ENCODE results near the gene IFFO2. TPM values are rescaled to one million over a fixed set of nuclear protein-coding genes. Genes with fewer than 3 reads are reported as not detected.
A peak's percentile ranks its signal among the peaks of the same experiment; 100 is the strongest.

The IFFO2 gene
- total RNA-seq, 1 donor from 2014 or later, result 6.8 TPM

DNA sequence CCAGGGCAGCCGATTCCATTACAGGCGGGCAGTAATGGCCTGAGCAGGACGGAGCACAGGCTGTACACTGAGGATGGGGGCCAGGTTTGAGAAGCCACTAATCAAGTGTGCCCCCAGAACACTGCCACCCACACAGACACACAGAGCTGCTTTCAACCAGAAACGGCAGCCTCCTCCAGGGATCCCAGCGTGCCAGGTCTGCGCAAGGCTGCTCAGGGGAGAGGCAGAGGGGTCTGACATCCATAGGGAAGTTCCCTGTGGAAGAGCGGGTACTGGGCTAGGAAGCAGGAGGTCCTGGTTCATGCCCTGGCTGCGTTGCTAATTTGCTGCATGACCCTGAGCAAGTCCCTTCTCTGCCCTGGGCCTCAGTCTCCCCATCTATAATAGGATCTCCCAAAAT lies 28.1 kb downstream of the IFFO2 start:
- H3K27ac Mint-ChIP-seq (ENCODE audit: unreplicated experiment), result peak overlapping the region; percentile 64
- H3K4me3 Mint-ChIP-seq (ENCODE audit: unreplicated experiment), result no peak overlapping the region
- H3K9me3 Mint-ChIP-seq (ENCODE audit: unreplicated experiment), result no peaks in the 10 kb centered on the region
- no peaks in the 10 kb centered on the region for H3K27me3 Mint-ChIP-seq (ENCODE audit: unreplicated experiment)
- no peaks in the 10 kb centered on the region for H3K36me3 Mint-ChIP-seq (ENCODE audit: unreplicated experiment)
- DNase-seq (ENCODE audit: extremely low spot score, unreplicated experiment), result no peak
- TF ChIP-seq CTCF (IDR thresholded peaks at IDR 0.05), result no peak
- peaks cover 52% of the 10 kb centered on the region for H3K4me1 Mint-ChIP-seq (ENCODE audit: unreplicated experiment)

GRCh38 chr1:18927654-18928272 lies 28.7 kb downstream of the IFFO2 start:
- no peak for DNase-seq (ENCODE audit: extremely low spot score, unreplicated experiment)
- H3K36me3 Mint-ChIP-seq (ENCODE audit: unreplicated experiment), result no peaks in the 10 kb centered on the region
- H3K4me3 Mint-ChIP-seq (ENCODE audit: unreplicated experiment), result no peak overlapping the region
- peaks cover 53% of the 10 kb centered on the region for H3K4me1 Mint-ChIP-seq (ENCODE audit: unreplicated experiment)
- no peak for TF ChIP-seq CTCF (IDR thresholded peaks at IDR 0.05)
- peak overlapping the region; percentile 64 for H3K27ac Mint-ChIP-seq (ENCODE audit: unreplicated experiment)
- no peaks in the 10 kb centered on the region for H3K27me3 Mint-ChIP-seq (ENCODE audit: unreplicated experiment)
- H3K9me3 Mint-ChIP-seq (ENCODE audit: unreplicated experiment), result no peaks in the 10 kb centered on the region

DNA sequence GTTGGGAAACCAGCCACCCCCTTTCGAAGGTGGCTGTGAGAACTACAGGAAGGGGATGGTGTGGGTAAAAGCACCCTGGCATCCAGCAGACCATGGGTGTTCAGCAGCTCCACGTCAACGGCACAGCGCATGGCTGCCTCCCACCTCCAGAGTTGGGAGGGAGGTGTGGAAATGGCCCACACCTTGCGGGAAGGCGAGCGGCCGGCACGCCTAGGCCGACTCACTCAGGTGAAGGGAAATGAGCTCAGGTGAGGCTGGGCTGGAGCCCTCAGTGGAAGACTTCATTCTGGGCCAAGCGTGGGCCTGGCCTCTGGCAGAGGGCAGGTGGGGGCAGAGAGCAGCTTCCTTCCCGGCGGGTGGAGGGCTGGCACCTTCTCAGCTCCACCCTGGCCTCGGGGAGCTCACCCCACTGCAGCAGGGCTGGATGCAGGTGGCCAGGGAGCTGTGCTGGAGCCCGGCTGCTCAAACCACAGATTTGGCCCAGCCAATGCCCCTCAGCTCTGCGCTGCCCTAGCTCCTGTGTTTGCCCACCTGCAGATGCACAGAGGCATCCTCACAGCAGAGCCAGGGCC lies 29.3 kb downstream of the IFFO2 start:
- Mint-ChIP-seq H3K27ac (ENCODE audit: unreplicated experiment) (peak overlapping the region; percentile 91), H3K4me1 (ENCODE audit: unreplicated experiment) (peaks cover 53% of the 10 kb centered on the region), H3K36me3 (ENCODE audit: unreplicated experiment) (no peaks in the 10 kb centered on the region), H3K27me3 (ENCODE audit: unreplicated experiment) (no peaks in the 10 kb centered on the region), H3K9me3 (ENCODE audit: unreplicated experiment) (no peaks in the 10 kb centered on the region), H3K4me3 (ENCODE audit: unreplicated experiment) (no peak overlapping the region)
- TF ChIP-seq CTCF (IDR thresholded peaks at IDR 0.05), result no peak
- no peak for DNase-seq (ENCODE audit: extremely low spot score, unreplicated experiment)

- Mint-ChIP-seq H3K36me3 (ENCODE audit: unreplicated experiment) (no peaks in the 10 kb centered on the region), H3K4me1 (ENCODE audit: unreplicated experiment) (peaks cover 58% of the 10 kb centered on the region), H3K4me3 (ENCODE audit: unreplicated experiment) (no peak overlapping the region), H3K9me3 (ENCODE audit: unreplicated experiment) (no peaks in the 10 kb centered on the region), H3K27ac (ENCODE audit: unreplicated experiment) (peak overlapping the region; percentile 91), H3K27me3 (ENCODE audit: unreplicated experiment) (no peaks in the 10 kb centered on the region)
- TF ChIP-seq CTCF (IDR thresholded peaks at IDR 0.05), result no peak
- no peak for DNase-seq (ENCODE audit: extremely low spot score, unreplicated experiment)
Measured at GRCh38 chr1:18926315-18927081, 30.0 kb downstream of the IFFO2 start.

- H3K4me1 Mint-ChIP-seq (ENCODE audit: unreplicated experiment), result peaks cover 59% of the 10 kb centered on the region
- no peak for TF ChIP-seq CTCF (IDR thresholded peaks at IDR 0.05)
- H3K9me3 Mint-ChIP-seq (ENCODE audit: unreplicated experiment), result no peaks in the 10 kb centered on the region
- H3K27me3 Mint-ChIP-seq (ENCODE audit: unreplicated experiment), result no peaks in the 10 kb centered on the region
- H3K36me3 Mint-ChIP-seq (ENCODE audit: unreplicated experiment), result no peaks in the 10 kb centered on the region
- no peak overlapping the region for H3K4me3 Mint-ChIP-seq (ENCODE audit: unreplicated experiment)
- no peak for DNase-seq (ENCODE audit: extremely low spot score, unreplicated experiment)
- peak overlapping the region; percentile 71 for H3K27ac Mint-ChIP-seq (ENCODE audit: unreplicated experiment)
Measured at GRCh38 chr1:18925279-18925678, 31.2 kb downstream of the IFFO2 start.
